ENCODE results near the gene SLC15A1. TPM values are rescaled to one million over a fixed set of nuclear protein-coding genes. Genes with fewer than 3 reads are reported as not detected.

The SLC15A1 gene
- total RNA-seq, result not detected in 2 replicates

GRCh38 chr13:98752467-98753290 is at the start of gene SLC15A1:
SLC15A1 (minus strand) TSS chr13:98752672; CDS start chr13:98752598, 74 bp downstream.

Other genes starting within 250 kb of the SLC15A1 start
- 31.2 and 46.4 TPM in 2 replicates for gene STK24, start 175.6 kb downstream of the SLC15A1 start, total RNA-seq
- 349 and 597 TPM in 2 replicates for gene DOCK9, start 225.4 kb upstream of the SLC15A1 start, total RNA-seq

Measured in bladder microvascular endothelial cell (primary cell).